OCI-LY1 (cell line): ENCODE measurements around the gene DNMT1.

ENCODE experiments used
- CTCF ChIP-seq: fragments of 200-600 bp; sonication (generic), shearing (Covaris generic); IDR thresholded peaks from 2 replicates; pipeline ENCODE4 v1.5.1; 2017; ENCODE audit warnings: mild to moderate bottlenecking, antibody characterized with exemption, low read length, moderate library complexity, mixed read lengths
- EZH2 ChIP-seq: fragments of 200-600 bp; sonication (generic), shearing (Covaris generic); IDR thresholded peaks from 2 replicates; pipeline ENCODE4 v1.8.0; 2017; ENCODE audit warnings: borderline replicate concordance, mixed run types, mild to moderate bottlenecking, antibody characterized with exemption, low read length, moderate library complexity, mixed read lengths

GRCh38 chr19:10083911-10084310, 110.8 kb downstream of the DNMT1 start:
- TF ChIP-seq CTCF (no peak), EZH2 (no peak)
